GM19438 (cell line): Measurements from ENCODE around the gene MAJIN.
"Not testable (repeated sequence)": the region's sequence is repeated elsewhere in the genome, so short reads cannot be mapped to it uniquely, and the experiment has no call there.

Experiments used
- ATAC-seq: cut with Tn5 transposase; IDR thresholded peaks from one replicate; pipeline ENCODE4 v1.9.1; 2021; ENCODE audit warnings: low read depth; ENCODE audit not compliant: unreplicated experiment

Gene MAJIN

DNA sequence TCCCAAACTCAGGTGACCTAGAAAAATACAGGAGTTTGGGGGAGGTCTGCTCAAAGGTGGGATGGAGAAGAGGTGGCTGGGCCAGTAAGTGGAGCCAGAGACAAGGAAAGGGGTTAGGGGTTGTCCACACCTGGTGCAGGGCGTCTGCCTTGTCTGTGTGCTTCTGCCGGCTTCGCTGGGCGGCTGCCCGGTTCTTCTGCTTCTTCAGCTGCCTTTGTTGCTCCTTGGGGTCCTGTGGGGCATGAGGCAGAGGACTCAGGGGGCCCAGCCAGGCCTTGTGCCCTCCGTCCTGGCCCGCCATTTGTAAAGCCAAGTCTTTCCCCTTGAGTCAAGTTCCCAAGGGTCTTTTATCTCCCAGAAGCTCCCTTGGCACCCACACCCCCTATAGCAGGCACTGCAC is 22.4 kb upstream of the MAJIN start:
- no peak for ATAC-seq

DNA sequence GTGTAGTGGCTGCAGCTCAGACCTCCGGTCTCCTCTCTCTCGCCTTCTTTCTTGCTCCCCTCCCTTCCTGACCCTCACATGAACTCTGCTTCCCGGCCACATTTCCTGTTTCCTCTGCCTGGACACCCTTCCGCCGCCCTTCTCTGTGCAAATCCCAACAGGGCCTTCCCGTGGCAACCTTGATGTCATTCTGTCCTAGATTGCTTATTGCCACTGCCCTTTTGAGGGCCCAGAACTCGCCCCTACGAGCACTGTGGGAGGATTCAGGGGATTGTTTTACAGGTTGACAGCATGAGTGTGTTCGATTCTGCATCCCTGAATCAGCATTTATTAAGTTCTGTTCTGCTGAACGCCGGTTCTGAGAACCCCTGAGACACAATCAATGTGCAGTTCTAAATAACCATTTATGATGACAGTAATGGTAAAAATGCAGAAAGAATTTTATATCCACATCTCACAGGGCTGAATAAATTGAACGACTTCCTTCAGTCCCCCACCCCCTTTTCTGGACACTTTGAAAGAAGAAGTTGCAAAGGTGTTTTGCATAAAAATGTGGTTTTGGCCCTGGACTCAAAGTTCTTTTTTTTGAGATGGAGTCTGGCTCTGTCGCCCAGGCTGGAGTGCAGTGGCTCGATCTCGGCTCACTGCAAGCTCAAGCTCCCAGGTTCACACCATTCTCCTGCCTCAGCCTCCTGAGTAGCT is 18.5 kb upstream of the MAJIN start:
- no peak for ATAC-seq

- no peak for ATAC-seq
Measured at GRCh38 chr11:64989416-64989815, 17.5 kb upstream of the MAJIN start.

- ATAC-seq = no peak
Measured at GRCh38 chr11:64987998-64988854, 16.3 kb upstream of the MAJIN start.

GRCh38 chr11:64983339-64983738 is 11.4 kb upstream of the MAJIN start:
- not testable (repeated sequence) for ATAC-seq

DNA sequence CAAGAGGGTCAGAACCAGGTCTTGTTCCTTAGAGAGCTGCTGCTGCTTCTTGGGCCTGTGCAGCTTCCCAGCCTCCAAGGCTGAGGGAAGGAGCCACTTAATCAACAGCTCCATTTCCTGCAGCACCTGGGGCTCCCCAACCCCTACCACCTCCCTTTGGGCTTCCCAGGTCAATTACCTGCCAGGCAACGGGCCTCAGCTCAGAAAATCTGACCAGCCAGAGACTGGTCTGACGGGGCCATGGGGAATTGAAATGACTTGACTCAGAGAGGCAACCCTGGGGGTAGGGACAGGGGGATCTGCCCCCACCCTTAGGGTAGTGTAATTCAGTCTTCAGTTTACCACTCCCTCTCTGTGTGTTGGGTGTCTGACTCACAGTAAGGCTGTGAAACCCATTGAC is 4.7 kb upstream of the MAJIN start:
- no peak for ATAC-seq

DNA sequence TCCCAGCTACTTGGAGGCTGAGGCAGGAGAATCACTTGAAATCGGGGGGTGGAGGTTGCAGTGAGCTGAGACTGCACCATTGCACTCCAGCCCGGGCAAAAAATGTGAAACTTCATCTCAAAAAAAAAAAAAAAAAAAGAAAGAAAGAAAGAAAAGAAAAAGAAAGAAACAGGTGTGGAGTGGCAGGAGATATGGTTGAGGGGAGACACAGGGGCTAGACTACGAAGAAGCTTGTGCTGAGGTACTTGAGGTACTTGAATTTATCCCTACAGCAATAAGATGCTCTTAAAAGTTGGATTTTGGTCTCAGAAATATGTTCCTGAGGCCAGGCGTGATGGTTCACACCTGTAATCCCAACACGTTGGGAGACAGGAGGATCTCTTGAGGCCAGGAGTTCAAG is 2.2 kb upstream of the MAJIN start:
- no peak for ATAC-seq

DNA sequence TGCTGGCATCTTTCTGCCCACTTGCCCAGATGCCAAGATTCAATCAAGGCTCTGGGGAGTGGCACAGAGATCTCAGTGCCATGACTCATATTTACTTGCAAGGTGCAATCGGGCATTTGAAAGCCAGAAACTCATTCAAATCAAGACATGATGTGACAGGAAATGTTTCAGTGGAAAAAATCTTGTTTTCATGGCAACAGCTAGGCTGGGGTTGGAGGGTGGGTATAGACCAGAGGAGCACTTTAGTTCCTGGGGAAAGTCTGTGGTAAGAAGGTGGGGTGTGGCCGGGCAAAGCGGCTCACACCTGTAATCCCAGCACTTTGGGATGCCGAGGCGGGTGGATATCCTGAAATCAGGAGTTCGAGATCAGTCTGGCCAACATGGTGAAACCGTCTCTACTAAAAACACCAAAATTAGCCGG is 1.2 kb downstream of the MAJIN start:
- ATAC-seq = no peak

DNA sequence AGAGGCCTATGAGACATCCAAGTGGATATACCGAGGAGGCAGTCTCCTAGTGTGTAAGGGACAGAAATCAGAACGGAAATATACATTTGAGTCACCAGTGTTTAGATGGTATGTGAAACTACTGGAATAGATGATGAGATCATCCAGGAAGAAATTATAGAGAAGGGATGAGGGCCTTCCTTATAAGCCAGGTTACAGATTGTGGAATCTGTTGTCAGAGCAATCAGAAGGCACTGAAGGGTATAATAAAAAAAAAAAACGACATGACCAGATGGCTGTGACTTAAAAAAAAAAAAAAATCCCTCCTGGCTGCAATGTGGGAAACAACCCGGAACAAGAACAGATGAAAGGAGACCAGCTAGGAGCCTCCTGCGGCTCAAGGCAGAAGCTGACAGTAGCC is 2.7 kb downstream of the MAJIN start:
- no peak for ATAC-seq

DNA sequence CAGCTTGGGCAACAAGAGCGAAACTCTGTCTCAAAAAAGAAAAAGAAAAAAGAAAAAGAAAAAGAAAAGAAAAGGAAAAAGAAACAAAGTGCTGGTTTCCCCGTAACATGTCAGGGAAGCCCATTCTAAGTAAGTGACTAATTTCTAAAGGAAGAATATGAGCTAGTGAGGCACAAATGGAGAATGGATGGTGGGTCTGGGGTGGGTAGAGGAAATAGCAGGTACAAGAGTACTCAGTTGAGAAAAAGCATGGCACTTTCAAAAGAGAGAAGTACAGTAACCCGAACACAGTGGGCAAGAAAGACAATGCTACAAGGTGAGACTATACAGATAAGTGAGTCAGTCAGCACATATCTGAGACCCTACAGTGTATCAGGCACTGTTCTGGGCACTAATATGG is 4.5 kb downstream of the MAJIN start:
- no peak for ATAC-seq

DNA sequence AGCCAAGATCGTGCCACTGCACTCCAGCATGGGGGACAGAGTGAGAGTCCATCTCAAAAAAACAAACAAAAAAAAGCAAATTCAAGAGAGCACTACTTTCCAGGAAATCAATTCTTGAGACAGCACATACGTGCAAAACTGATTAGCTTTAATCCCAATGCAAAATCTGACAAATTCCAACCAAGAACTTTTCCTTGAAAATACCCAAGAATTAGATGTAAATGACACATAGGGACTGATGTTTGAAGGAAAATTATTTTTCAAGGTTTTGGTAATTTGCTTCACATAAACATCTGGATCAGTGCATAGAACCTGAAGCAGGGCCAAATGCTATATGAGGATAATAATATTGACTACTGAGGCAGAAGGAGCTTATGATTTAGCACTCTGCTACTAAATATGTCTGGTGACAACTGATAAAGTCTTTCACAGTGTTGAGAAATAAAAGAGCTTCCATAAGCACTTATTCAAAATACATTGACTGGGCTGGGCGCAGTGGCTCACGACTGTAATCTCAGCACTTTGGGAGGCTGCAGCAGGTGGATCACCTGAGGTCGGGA is 8.8 kb downstream of the MAJIN start:
- ATAC-seq = no peak

GRCh38 chr11:64960719-64961118 is 11.2 kb downstream of the MAJIN start:
- ATAC-seq = no peak

GRCh38 chr11:64959498-64959897 is 12.4 kb downstream of the MAJIN start:
- ATAC-seq = no peak

DNA sequence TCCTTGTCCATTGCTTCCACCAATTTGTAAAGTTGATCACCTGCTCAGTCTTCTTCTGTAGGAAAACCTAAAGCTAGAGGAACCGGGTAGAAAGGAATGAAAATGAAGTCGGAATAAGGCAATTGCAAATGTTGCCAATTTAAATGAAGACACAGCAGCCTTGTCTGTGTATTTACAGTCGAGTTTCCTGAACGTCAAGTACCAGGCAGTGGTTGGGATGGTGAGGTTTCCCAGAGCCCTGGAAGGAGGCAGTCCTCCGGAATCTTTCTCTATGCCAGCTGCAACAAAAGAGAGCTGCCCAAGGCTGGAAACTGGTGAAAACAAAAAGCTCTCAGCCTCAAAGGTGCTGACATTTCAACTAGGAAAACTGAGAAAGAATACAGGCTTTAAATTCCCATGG is 17.7 kb downstream of the MAJIN start:
- no peak for ATAC-seq

GRCh38 chr11:64951529-64951928 is 20.4 kb downstream of the MAJIN start:
- ATAC-seq = no peak

- ATAC-seq = no peak
Measured at GRCh38 chr11:64947208-64947814, 24.6 kb downstream of the MAJIN start.

DNA sequence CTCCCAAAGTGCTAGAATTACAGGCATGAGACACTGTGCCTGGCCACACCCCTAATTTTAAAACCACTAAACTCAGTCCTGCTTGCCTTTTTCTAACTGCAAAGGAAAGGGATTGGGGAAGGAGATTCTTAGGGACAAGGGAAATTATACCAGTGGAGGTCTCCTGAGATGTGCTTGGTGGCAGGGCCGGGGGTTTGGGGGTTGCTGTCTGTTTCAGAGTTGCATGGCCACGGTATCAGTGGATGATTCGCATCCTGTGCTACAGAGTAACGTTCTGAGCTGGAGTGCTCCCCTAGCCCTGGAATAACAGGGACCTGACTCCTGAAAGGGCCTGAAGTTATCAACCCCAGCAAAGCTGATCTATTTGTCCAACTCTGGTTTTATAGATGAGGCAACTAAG is 35.4 kb downstream of the MAJIN start:
- no peak for ATAC-seq

DNA sequence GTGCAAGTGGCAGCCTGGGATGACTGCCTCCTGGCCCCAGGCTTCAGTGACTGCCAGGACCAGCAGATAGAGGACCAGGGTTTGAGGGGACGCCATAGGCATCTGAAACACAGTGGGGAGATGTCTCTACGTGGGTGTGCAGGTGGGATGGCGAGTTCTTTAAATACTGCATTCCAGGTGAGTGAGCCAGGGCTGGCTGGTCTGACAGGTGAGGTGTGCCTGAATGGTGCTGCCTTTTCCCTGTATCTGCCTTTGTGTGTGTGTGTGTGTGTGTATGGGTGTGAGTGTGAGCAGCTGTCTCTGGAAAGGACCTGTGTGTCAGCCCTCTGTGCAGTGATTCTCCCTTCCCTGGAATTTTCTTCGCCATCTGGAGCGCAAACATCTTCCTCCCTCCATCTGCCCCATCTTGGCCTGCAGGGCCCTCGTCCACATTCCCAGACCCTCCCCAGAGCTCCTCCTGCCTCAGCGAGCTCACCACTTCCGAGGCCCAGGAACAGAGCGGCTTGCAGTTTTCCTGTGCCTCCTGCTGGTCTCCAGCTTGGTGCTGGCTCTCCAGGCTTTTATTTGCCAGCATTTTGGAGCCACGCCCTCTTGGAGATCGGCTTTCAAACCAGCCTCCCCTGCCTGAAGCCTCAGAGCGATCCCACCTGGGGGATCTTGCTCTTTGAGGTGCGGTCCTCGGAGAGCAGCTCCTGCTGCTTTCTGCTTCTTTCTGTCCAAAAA is 36.4 kb downstream of the MAJIN start, which contains the start of gene GPHA2:
Gene GPHA2 (minus strand): TSS at position 535 of the 723 bp plus-strand sequence. CDS start 433 bp downstream, at position 102.
- no peak for ATAC-seq

- no peak for ATAC-seq
Measured at GRCh38 chr11:64934682-64935358, 37.1 kb downstream of the MAJIN start.
